Fibroblast of lung (primary cell): ENCODE data around the gene ICA1.

Source experiments
- EZH2 ChIP-seq: IDR thresholded peaks from 2 replicates; pipeline ENCODE4 v1.5.1; 2012; ENCODE audit warnings: low read length, control low read depth, mild to moderate bottlenecking; ENCODE audit errors: missing control alignments
- TF ChIP-seq, protein P1 (sequence below), 2 donors: IDR thresholded peaks in 1 of 2; conservative IDR thresholded peaks in 1 of 2; 1 replicate in 1 of 2; 2 replicates in 1 of 2; pipeline ENCODE4 v1.5.1; 2011 to 2012; ENCODE audit warnings: low read length in 2 of 2, control low read depth in 1 of 2, inconsistent platforms in 1 of 2, low read depth in 1 of 2, mild to moderate bottlenecking in 1 of 2

DNA sequence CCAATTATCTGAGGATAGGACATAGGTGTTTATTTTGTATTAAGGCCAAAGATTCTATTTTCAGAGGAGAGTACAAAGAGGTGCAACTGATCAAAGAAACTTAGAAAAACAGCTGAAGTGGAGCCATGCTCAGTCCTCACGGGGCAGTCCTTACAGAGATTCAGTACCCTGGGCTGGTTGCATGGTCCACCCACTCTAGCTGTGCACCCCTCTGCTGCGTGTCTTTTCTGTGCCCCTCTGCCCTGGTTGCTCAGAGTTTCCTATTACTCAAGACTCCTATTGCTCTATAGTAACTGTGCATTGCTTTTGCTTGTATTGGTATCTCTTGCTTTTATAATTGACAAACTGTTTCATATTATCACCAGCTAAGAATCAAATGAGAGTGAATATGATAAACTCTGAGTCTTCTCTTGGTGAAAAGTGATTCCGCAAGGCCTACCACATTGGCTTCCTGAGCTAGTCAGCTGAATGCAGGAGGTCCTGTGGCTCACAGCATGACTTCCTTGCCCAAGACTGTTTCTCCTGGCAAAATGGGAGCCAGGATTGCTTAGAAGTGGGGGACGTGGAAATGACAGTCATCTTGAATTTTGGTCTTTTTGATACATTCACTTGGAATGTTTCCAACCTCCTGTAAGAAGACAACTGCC lies 156.4 kb downstream of the ICA1 start:
- TF ChIP-seq EZH2: no peak
- TF ChIP-seq, protein P1, sequence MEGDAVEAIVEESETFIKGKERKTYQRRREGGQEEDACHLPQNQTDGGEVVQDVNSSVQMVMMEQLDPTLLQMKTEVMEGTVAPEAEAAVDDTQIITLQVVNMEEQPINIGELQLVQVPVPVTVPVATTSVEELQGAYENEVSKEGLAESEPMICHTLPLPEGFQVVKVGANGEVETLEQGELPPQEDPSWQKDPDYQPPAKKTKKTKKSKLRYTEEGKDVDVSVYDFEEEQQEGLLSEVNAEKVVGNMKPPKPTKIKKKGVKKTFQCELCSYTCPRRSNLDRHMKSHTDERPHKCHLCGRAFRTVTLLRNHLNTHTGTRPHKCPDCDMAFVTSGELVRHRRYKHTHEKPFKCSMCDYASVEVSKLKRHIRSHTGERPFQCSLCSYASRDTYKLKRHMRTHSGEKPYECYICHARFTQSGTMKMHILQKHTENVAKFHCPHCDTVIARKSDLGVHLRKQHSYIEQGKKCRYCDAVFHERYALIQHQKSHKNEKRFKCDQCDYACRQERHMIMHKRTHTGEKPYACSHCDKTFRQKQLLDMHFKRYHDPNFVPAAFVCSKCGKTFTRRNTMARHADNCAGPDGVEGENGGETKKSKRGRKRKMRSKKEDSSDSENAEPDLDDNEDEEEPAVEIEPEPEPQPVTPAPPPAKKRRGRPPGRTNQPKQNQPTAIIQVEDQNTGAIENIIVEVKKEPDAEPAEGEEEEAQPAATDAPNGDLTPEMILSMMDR (conservative IDR thresholded peaks at IDR 0.05 in 1 of 2, IDR thresholded peaks at IDR 0.05 in 1 of 2; ENCODE audit: low read depth in 1 of 2, low read length in 2 of 2): no peak
